H9 (cell line): ENCODE results near the gene MYOF. TPM values are rescaled to one million over a fixed set of nuclear protein-coding genes. Genes with fewer than 3 reads are reported as not detected.

Experiments
- DNase-seq: peaks from one replicate; pipeline ENCODE4 v3.0.0-alpha.2; 2017
- H2AFZ ChIP-seq: one replicate; pipeline ENCODE4 v1.6.1; 2013; ENCODE audit warnings: mild to moderate bottlenecking, low read length, control low read depth, moderate library complexity
- H2AK5ac ChIP-seq: 2 replicates; pipeline ENCODE4 v1.6.1; 2013; ENCODE audit warnings: low read length, control low read depth, mixed read lengths; ENCODE audit not compliant: insufficient read length
- H2BK120ac ChIP-seq: one replicate; pipeline ENCODE4 v1.6.1; 2013; ENCODE audit warnings: low read depth, mild to moderate bottlenecking, low read length, control low read depth, inconsistent platforms; ENCODE audit not compliant: poor library complexity, severe bottlenecking
- H2BK12ac ChIP-seq: 2 replicates; pipeline ENCODE4 v1.6.1; 2013; ENCODE audit warnings: low read length, control low read depth, mixed read lengths, low read depth; ENCODE audit not compliant: insufficient read length
- H2BK15ac ChIP-seq: 2 replicates; pipeline ENCODE4 v1.6.1; 2013; ENCODE audit warnings: low read depth, low read length, control low read depth
- H2BK20ac ChIP-seq: one replicate; pipeline ENCODE4 v1.6.1; 2013; ENCODE audit warnings: low read depth, mild to moderate bottlenecking, low read length, control low read depth, inconsistent platforms; ENCODE audit not compliant: poor library complexity, severe bottlenecking
- H2BK5ac ChIP-seq: 2 replicates; pipeline ENCODE4 v1.6.1; 2013; ENCODE audit warnings: low read length, control low read depth, mixed read lengths; ENCODE audit not compliant: insufficient read length
- H3K14ac ChIP-seq: 2 replicates; pipeline ENCODE4 v1.6.1; 2013; ENCODE audit warnings: low read length, control low read depth; ENCODE audit not compliant: insufficient read depth
- H3K18ac ChIP-seq: 2 replicates; pipeline ENCODE4 v1.6.1; 2013; ENCODE audit warnings: low read depth, mild to moderate bottlenecking, mixed read lengths, low read length, control low read depth; ENCODE audit not compliant: insufficient read length
- H3K23ac ChIP-seq: 2 replicates; pipeline ENCODE4 v1.6.1; 2013; ENCODE audit warnings: low read length, control low read depth, mixed read lengths, low read depth; ENCODE audit not compliant: insufficient read length
- H3K23me2 ChIP-seq: 2 replicates; pipeline ENCODE4 v1.6.1; 2013; ENCODE audit warnings: low read depth, mild to moderate bottlenecking, mixed read lengths, low read length, control low read depth; ENCODE audit not compliant: insufficient read length, poor library complexity, severe bottlenecking
- H3K27ac ChIP-seq: 2 replicates; pipeline ENCODE4 v1.5.1; 2013; ENCODE audit warnings: low read length, control low read depth, mixed read lengths, low read depth; ENCODE audit not compliant: insufficient read length
- H3K27me3 ChIP-seq: 2 replicates; pipeline ENCODE4 v1.6.1; 2013; ENCODE audit warnings: low read length, control low read depth, inconsistent platforms; ENCODE audit not compliant: insufficient read depth
- H3K4ac ChIP-seq: 2 replicates; pipeline ENCODE4 v1.6.1; 2013; ENCODE audit warnings: low read depth, mild to moderate bottlenecking, control low read depth, inconsistent platforms, low read length, moderate library complexity
- H3K4me1 ChIP-seq: 2 replicates; pipeline ENCODE4 v1.6.1; 2013; ENCODE audit warnings: low read length, control low read depth, inconsistent platforms; ENCODE audit not compliant: insufficient read depth
- H3K4me2 ChIP-seq: 2 replicates; pipeline ENCODE4 v1.6.1; 2013; ENCODE audit warnings: low read length, control low read depth, mixed read lengths; ENCODE audit not compliant: insufficient read length, insufficient read depth
- H3K56ac ChIP-seq: 2 replicates; pipeline ENCODE4 v1.6.1; 2013; ENCODE audit warnings: low read depth, mild to moderate bottlenecking, mixed read lengths, low read length, control low read depth; ENCODE audit not compliant: insufficient read length
- H3K79me1 ChIP-seq: 2 replicates; pipeline ENCODE4 v1.6.1; 2013; ENCODE audit warnings: low read depth, mild to moderate bottlenecking, moderate library complexity, low read length, control low read depth, inconsistent platforms; ENCODE audit not compliant: insufficient read depth, poor library complexity, severe bottlenecking
- H3K79me2 ChIP-seq: 2 replicates; pipeline ENCODE4 v1.6.1; 2013; ENCODE audit warnings: low read length, control low read depth, inconsistent platforms; ENCODE audit not compliant: insufficient read depth
- H3K9ac ChIP-seq: 2 replicates; pipeline ENCODE4 v1.6.1; 2013; ENCODE audit warnings: low read length, control low read depth, mixed read lengths; ENCODE audit not compliant: insufficient read length; ENCODE audit errors: extremely low read depth
- H3K9me3 ChIP-seq: one replicate; pipeline ENCODE4 v1.6.1; 2013; ENCODE audit warnings: low read depth, low read length, inconsistent platforms; ENCODE audit not compliant: control insufficient read depth
- H3T11ph ChIP-seq: one replicate; pipeline ENCODE4 v1.6.1; 2013; ENCODE audit warnings: mild to moderate bottlenecking, low read length, control low read depth, inconsistent platforms
- H4K20me1 ChIP-seq: one replicate; pipeline ENCODE4 v1.6.1; 2013; ENCODE audit not compliant: control insufficient read depth, insufficient read length, insufficient read depth
- H4K5ac ChIP-seq: 2 replicates; pipeline ENCODE4 v1.6.1; 2013; ENCODE audit warnings: low read depth, mild to moderate bottlenecking, mixed read lengths, low read length, control low read depth; ENCODE audit not compliant: insufficient read length
- H4K8ac ChIP-seq: replicated peaks from 2 replicates; pipeline ENCODE4 v1.6.1; 2013; ENCODE audit warnings: low read length, control low read depth, mixed read lengths, low read depth; ENCODE audit not compliant: insufficient read length
- H4K91ac ChIP-seq: 2 replicates; pipeline ENCODE4 v1.6.1; 2013; ENCODE audit warnings: low read depth, mild to moderate bottlenecking, moderate library complexity, mixed read lengths, low read length, control low read depth; ENCODE audit not compliant: insufficient read length
- H3K27ac Mint-ChIP-seq, 3 experiments: 2 replicates in 2 of 3; 3 replicates in 1 of 3; pipeline ENCODE4 v1.8.0; 2020 to 2021; ENCODE audit warnings: mixed read lengths in 3 of 3, mild to moderate bottlenecking in 1 of 3, moderate library complexity in 1 of 3
- H3K27me3 Mint-ChIP-seq: 2 replicates; pipeline ENCODE4 v1.8.0; 2021; ENCODE audit warnings: low read depth, mild to moderate bottlenecking, moderate library complexity, mixed read lengths
- H3K36me3 Mint-ChIP-seq, 3 experiments: 2 replicates in 2 of 3; 3 replicates in 1 of 3; pipeline ENCODE4 v1.8.0; 2020 to 2021; ENCODE audit warnings: low read depth in 3 of 3, mixed read lengths in 3 of 3; ENCODE audit not compliant: insufficient read depth in 1 of 3
- H3K4me1 Mint-ChIP-seq, 2 experiments: 2 replicates each; pipeline ENCODE4 v1.8.0; 2020; ENCODE audit warnings: mixed read lengths in 2 of 2
- H3K4me3 Mint-ChIP-seq, 2 experiments: 2 replicates in 1 of 2; 3 replicates in 1 of 2; pipeline ENCODE4 v1.8.0; 2020 to 2021; ENCODE audit warnings: mild to moderate bottlenecking in 2 of 2, mixed read lengths in 2 of 2, moderate library complexity in 1 of 2
- H3K9me3 Mint-ChIP-seq, 2 experiments: 2 replicates in 1 of 2; 3 replicates in 1 of 2; pipeline ENCODE4 v1.8.0; 2020; ENCODE audit warnings: mild to moderate bottlenecking in 2 of 2, mixed read lengths in 2 of 2, moderate library complexity in 1 of 2
- CTCF ChIP-seq: fragments of 200-600 bp; sonication (generic); conservative IDR thresholded peaks from 3 replicates; pipeline ENCODE4 v1.8.0; 2021; ENCODE audit warnings: antibody characterized with exemption, mild to moderate bottlenecking
- WGBS: extraction: QIAGEN DNeasy Blood & Tissue Kit; methylation state at CpG from one replicate; pipeline ENCODE4 v1.1.7; 2013; ENCODE audit warnings: missing lambda C conversion rate, low lambda C conversion rate, mixed read lengths; ENCODE audit not compliant: insufficient read length; ENCODE audit errors: extremely low coverage; 5-methylcytosine and 5-hydroxymethylcytosine counted together
- total RNA-seq: library from RNA; stranded (reverse); gene quantifications from 2 replicates; pipeline ENCODE4 v1.2.1, GENCODE V29; 2021

Gene MYOF
- total RNA-seq, 1 experiment from 2014 or later, result 2.8 TPM

GRCh38 chr10:93290661-93291354 is 191.3 kb downstream of the MYOF start:
- Histone ChIP-seq H3K27me3 (no peaks in the 10 kb centered on the region), H3K4me1 (peaks cover 9% of the 10 kb centered on the region), H3K79me2 (no peaks in the 10 kb centered on the region), H3K23me2 (no peaks in the 10 kb centered on the region), H4K20me1 (peaks cover 2% of the 10 kb centered on the region), H3K23ac (no peak overlapping the region), H4K5ac (no peak overlapping the region), H3K4ac (no peak overlapping the region), H3K27ac (no peak overlapping the region), H2AFZ (no peak overlapping the region), H2BK5ac (no peak overlapping the region), H2AK5ac (no peak overlapping the region), H3K56ac (no peak overlapping the region), H3K4me2 (no peak overlapping the region), H2BK120ac (no peak overlapping the region), H2BK12ac (no peak overlapping the region), H4K8ac (no peak overlapping the region), H3K79me1 (no peaks in the 10 kb centered on the region), H3T11ph (no peak overlapping the region), H2BK15ac (no peak overlapping the region), H3K9me3 (no peaks in the 10 kb centered on the region), H3K14ac (no peak overlapping the region), H2BK20ac (no peak overlapping the region), H4K91ac (no peak overlapping the region), H3K9ac (no peak overlapping the region), H3K18ac (no peak overlapping the region)
- peaks cover 0 to 8% (median 6%) of the 10 kb centered on the region in 3 experiments; a peak in 5 of 7 replicates for H3K36me3 Mint-ChIP-seq
- H3K4me1 Mint-ChIP-seq, result peaks cover 7 to 37% of the 10 kb centered on the region in 2 experiments
- no peak for DNase-seq
- H3K4me3 Mint-ChIP-seq, result no peak overlapping the region
- no CpG with 5 or more reads among the region's 5 CpGs for WGBS
- H3K27ac Mint-ChIP-seq, result peak overlapping the region; percentile 24 to 91 (median 63); a peak in 3 of 7 replicates
- no peaks in the 10 kb centered on the region for H3K9me3 Mint-ChIP-seq
- TF ChIP-seq CTCF, result no peak
- no peaks in the 10 kb centered on the region for H3K27me3 Mint-ChIP-seq
